Measurements from ENCODE around the gene SRGN.

GRCh38 chr10:69074532-69074931 is 13.4 kb upstream of the SRGN start:
- no peak for TF ChIP-seq CTCF (conservative IDR thresholded peaks at IDR 0.05 in 1 of 2, IDR thresholded peaks at IDR 0.05 in 1 of 2; ENCODE audit: low read depth in 1 of 2, low read length in 2 of 2)
- TF ChIP-seq EZH2 (IDR thresholded peaks at IDR 0.05; ENCODE audit: low read length, missing control alignments) = no peak
